ENCODE results near the gene LCAT. TPM values are rescaled to one million over a fixed set of nuclear protein-coding genes. Genes with fewer than 3 reads are reported as not detected.

LCAT gene
- total and polyA plus RNA-seq, 9 donors: 7.5 to 31.2 (median 16.8) TPM

DNA sequence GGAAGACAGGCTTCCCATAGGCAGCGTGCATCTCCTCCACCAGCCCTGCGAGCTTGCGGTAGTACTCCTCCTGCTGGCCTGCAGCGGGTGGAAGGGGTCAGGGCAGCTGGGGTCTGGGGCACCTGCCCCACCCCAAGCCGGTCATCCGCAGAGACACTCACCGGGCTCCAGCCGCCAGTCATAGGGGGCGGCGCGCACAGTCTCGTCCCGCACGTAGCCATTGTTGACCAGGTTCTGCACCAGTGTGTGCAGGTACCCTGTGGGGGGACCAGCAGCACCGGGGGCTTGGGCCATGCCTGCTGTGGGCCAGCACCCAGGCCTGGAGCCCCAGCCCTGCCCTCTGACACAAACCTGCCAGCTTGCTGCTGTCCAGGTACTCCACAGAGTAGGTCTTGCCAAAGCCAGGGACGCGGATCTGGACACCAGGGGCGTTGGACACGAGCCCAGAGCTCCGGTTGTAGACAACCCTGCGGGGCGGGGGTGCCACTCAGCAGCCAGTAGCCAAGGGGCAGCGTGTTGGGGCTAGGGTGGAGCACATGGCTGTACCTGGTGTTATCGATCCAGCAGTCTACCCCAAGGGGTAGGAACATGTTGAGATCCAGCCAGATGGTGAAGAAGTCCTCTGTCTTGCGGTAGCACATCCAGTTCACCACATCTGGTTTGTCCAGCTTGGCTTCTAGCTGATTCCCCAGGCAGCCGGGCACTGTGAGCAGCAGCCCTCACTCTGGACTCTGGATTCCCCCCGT, 1.2 kb downstream of the LCAT start:
- intact Hi-C loops (cut with DNase I): no loop called here
- DNase-seq: peak in 3 of 5 donors; percentile 44 to 55 (median 45)
- Histone ChIP-seq H3K27ac (no peak overlapping the region), H3K4me1 (ENCODE audit: insufficient read depth) (peaks cover 21% of the 10 kb centered on the region), H3K4me3 (no peak overlapping the region), H3K36me3 (no peaks in the 10 kb centered on the region), H3K27me3 (no peaks in the 10 kb centered on the region), H3K9me3 (no peaks in the 10 kb centered on the region)
- TF ChIP-seq POLR2A (IDR thresholded peaks at IDR 0.05) (no peak), EP300 (IDR thresholded peaks at IDR 0.05) (no peak)
- TF ChIP-seq, protein P1, sequence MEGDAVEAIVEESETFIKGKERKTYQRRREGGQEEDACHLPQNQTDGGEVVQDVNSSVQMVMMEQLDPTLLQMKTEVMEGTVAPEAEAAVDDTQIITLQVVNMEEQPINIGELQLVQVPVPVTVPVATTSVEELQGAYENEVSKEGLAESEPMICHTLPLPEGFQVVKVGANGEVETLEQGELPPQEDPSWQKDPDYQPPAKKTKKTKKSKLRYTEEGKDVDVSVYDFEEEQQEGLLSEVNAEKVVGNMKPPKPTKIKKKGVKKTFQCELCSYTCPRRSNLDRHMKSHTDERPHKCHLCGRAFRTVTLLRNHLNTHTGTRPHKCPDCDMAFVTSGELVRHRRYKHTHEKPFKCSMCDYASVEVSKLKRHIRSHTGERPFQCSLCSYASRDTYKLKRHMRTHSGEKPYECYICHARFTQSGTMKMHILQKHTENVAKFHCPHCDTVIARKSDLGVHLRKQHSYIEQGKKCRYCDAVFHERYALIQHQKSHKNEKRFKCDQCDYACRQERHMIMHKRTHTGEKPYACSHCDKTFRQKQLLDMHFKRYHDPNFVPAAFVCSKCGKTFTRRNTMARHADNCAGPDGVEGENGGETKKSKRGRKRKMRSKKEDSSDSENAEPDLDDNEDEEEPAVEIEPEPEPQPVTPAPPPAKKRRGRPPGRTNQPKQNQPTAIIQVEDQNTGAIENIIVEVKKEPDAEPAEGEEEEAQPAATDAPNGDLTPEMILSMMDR (IDR thresholded peaks at IDR 0.05): no peak
- WGBS, 3 donors: 83 to 85% (median 85%) methylated on average over 27 of the region's 27 CpGs

DNA sequence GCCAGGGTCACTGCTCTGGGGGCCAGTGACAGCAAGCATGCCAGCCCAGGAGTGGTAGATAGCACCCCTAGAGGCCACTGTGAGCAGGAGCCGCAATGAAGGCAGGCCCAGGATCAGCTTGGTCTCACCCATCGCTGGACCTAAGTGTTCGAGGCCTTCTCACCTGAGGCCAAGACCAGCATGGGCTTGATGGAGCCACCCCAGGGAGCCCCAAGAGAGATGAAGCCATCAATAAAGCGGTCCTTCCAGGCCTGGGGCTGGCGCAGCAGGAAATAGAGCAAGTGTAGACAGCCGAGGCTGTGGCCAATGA, 1.8 kb downstream of the LCAT start:
- Histone ChIP-seq H3K36me3 (no peaks in the 10 kb centered on the region), H3K4me3 (no peak overlapping the region), H3K4me1 (ENCODE audit: insufficient read depth) (peaks cover 24% of the 10 kb centered on the region), H3K27me3 (no peaks in the 10 kb centered on the region), H3K9me3 (no peaks in the 10 kb centered on the region), H3K27ac (no peak overlapping the region)
- peak in 2 of 5 donors; percentile 35 to 53 for DNase-seq
- intact Hi-C loops (cut with DNase I): no loop called here
- WGBS, 3 donors: 67 to 83% (median 78%) methylated on average over 5 to 6 of the region's 6 CpGs
- TF ChIP-seq, protein P1 (IDR thresholded peaks at IDR 0.05): peak in 1 of 3 donors; percentile 37
- no peak for TF ChIP-seq POLR2A (IDR thresholded peaks at IDR 0.05)

DNA sequence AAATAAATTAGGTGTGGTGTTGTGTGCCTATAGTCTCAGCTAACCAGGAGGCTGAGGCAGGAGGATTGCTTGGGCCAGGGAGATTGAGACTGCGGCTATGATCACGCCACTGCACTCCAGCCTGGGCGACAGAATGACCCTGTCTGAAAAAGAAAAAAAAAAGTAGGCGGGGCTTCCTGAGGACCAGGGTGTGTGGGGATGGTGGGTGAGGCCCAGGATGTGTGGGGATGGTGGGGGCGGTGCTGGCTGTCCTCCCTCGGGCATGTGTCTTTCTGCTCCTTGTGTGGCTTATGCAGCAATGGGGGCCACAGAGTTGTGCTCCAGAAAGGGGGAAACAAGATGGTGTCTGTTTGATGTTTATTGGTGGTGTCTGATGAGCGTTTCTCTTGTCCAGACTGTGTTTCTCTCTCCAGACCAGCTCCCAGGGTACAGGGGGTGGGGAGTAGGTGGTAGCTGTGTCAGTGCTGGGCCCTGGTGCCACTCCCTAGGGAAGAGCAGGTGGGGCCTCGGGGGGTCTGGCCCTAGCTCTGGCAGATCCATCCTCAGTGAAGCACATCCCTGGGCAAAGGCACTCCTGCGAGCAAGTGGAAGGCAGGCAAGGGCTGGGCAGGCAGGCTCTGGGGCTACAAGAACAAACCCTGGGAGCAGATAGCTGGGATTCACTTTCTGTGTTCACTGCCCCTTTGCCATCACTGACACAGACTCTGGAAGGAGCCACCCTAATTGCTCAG, 2.3 kb downstream of the LCAT start:
- Histone ChIP-seq H3K27ac (no peak overlapping the region), H3K4me3 (no peak overlapping the region), H3K36me3 (no peaks in the 10 kb centered on the region), H3K9me3 (no peaks in the 10 kb centered on the region), H3K4me1 (ENCODE audit: insufficient read depth) (peaks cover 25% of the 10 kb centered on the region), H3K27me3 (no peaks in the 10 kb centered on the region)
- no peak for DNase-seq
- WGBS, 3 donors: 77 to 82% (median 82%) methylated on average over 9 of the region's 9 CpGs
- intact Hi-C loops (cut with DNase I): no loop called here
- TF ChIP-seq, protein P1 (IDR thresholded peaks at IDR 0.05): no peak
- TF ChIP-seq EP300 (IDR thresholded peaks at IDR 0.05) (no peak), POLR2A (IDR thresholded peaks at IDR 0.05) (no peak)

DNA sequence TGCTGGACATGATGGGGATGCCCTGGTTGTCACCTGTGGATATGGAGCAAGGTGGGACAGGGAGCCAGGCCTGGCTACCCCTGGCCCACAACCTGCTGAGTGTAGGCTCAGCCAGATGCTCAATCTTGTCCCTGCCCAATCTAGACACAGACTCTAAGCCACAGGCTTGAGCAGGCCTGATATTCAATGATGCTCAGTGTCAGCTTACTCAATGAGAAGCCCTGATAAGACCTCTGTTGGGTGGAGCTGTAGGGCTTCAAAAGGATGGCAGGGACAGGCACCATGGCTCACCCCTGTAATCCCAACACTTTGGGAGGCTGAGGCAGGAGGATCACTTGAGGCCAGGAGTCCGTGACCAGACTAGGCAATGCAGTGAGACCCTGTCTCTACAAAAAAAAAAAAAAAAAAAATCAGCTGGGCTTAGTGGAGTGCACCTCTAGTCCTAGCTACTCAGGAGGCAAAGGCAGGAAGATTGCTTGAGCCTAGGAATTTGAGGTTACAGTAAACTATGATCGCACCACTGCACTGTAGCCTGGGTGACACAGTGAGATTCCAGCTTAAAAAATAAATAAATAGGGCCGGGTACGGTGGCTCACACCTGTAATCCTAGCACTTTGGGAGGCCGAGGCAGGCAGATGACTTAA, 3.4 kb downstream of the LCAT start:
- TF ChIP-seq EP300 (IDR thresholded peaks at IDR 0.05) (no peak), POLR2A (IDR thresholded peaks at IDR 0.05) (no peak)
- TF ChIP-seq, protein P1 (IDR thresholded peaks at IDR 0.05): no peak
- intact Hi-C loops (cut with DNase I): no loop called here
- Histone ChIP-seq H3K27ac (no peak overlapping the region), H3K27me3 (no peaks in the 10 kb centered on the region), H3K4me3 (no peak overlapping the region), H3K4me1 (ENCODE audit: insufficient read depth) (peaks cover 25% of the 10 kb centered on the region), H3K9me3 (no peaks in the 10 kb centered on the region), H3K36me3 (no peaks in the 10 kb centered on the region)
- WGBS, 3 donors: 82 to 90% (median 89%) methylated on average over 5 of the region's 5 CpGs
- no peak for DNase-seq
